ENCODE measurements around the gene TBC1D4. TPM values are rescaled to one million over a fixed set of nuclear protein-coding genes. Genes with fewer than 3 reads are reported as not detected.
A peak's percentile ranks its signal among the peaks of the same experiment; 100 is the strongest.

The TBC1D4 gene
- total RNA-seq, 4 donors from 2014 or later, result 49.9 to 279 (median 211) TPM

- peak; percentile 31 to 37 for ATAC-seq
- peaks cover 60 to 75% of the 10 kb centered on the region in 2 donors for H3K4me1 ChIP-seq
- in situ Hi-C loops (cut with MboI; ENCODE audit: low sequenced_read_pairs in 4 of 4), result no loop called here
Measured at GRCh38 chr13:75415694-75416093, 66.3 kb downstream of the TBC1D4 start.

GRCh38 chr13:75415171-75415570 lies 66.8 kb downstream of the TBC1D4 start:
- intact Hi-C loops (cut with DNase I; ENCODE audit: low total_unique reads) (loop anchor here (5.0 kb wide), 1 partner anchor 43 kb away; no protein-coding TSS in a partner anchor), in situ Hi-C loops (cut with MboI; ENCODE audit: low sequenced_read_pairs in 4 of 4) (no loop called here)
- no peak for TF ChIP-seq POLR2A (IDR thresholded peaks at IDR 0.05)
- Histone ChIP-seq H3K27me3 (no peaks in the 10 kb centered on the region), H3K36me3 (no peaks in the 10 kb centered on the region), H3K9me3 (no peaks in the 10 kb centered on the region), H3K4me3 (no peak overlapping the region), H3K27ac (peak overlapping the region; percentile 80 to 89 (median 87)), H3K4me1 (peaks cover 57 to 70% of the 10 kb centered on the region in 2 donors)
- DNase-seq (no peak), ATAC-seq (no peak)

More at GRCh38 chr13:75415694-75416093, 66.3 kb downstream of the TBC1D4 start:
- DNase-seq, result no peak
- H3K36me3 ChIP-seq, result no peaks in the 10 kb centered on the region
- no peaks in the 10 kb centered on the region for H3K27me3 ChIP-seq
- no peak for TF ChIP-seq CTCF (IDR thresholded peaks at IDR 0.05 in 4 of 5, conservative IDR thresholded peaks at IDR 0.05 in 1 of 5)
- TF ChIP-seq POLR2A (IDR thresholded peaks at IDR 0.05), result no peak
- no peaks in the 10 kb centered on the region for H3K9me3 ChIP-seq
- intact Hi-C loops (cut with DNase I; ENCODE audit: low total_unique reads), result loop anchor here (2.0 to 5.0 kb wide), 2 partner anchors 31 to 43 kb away; no protein-coding TSS in a partner anchor
- H3K27ac ChIP-seq, result peak overlapping the region; percentile 80 to 89 (median 87)
- no peak overlapping the region for H3K4me3 ChIP-seq

GRCh38 chr13:75414036-75414827 lies 67.7 kb downstream of the TBC1D4 start:
- no peak for TF ChIP-seq CTCF (IDR thresholded peaks at IDR 0.05 in 4 of 5, conservative IDR thresholded peaks at IDR 0.05 in 1 of 5)
- no peak for TF ChIP-seq POLR2A (IDR thresholded peaks at IDR 0.05)
- ATAC-seq (no peak), DNase-seq (no peak)
- Histone ChIP-seq H3K27ac (peak overlapping the region; percentile 80 to 89 (median 87)), H3K27me3 (no peaks in the 10 kb centered on the region), H3K9me3 (no peaks in the 10 kb centered on the region), H3K4me1 (peaks cover 48 to 69% of the 10 kb centered on the region in 2 donors), H3K36me3 (no peaks in the 10 kb centered on the region), H3K4me3 (no peak overlapping the region)
- intact Hi-C loops (cut with DNase I; ENCODE audit: low total_unique reads), result no loop called here
- in situ Hi-C loops (cut with MboI; ENCODE audit: low sequenced_read_pairs in 4 of 4), result no loop called here

- TF ChIP-seq POLR2A (IDR thresholded peaks at IDR 0.05) (no peak), CTCF (IDR thresholded peaks at IDR 0.05 in 4 of 5, conservative IDR thresholded peaks at IDR 0.05 in 1 of 5) (no peak)
- in situ Hi-C loops (cut with MboI; ENCODE audit: low sequenced_read_pairs in 4 of 4) (no loop called here), intact Hi-C loops (cut with DNase I; ENCODE audit: low total_unique reads) (no loop called here)
- DNase-seq, result no peak
- Histone ChIP-seq H3K4me3 (no peak overlapping the region), H3K4me1 (peaks cover 42 to 55% of the 10 kb centered on the region in 2 donors), H3K36me3 (no peaks in the 10 kb centered on the region), H3K27ac (peak overlapping the region; percentile 80 to 89 (median 87)), H3K9me3 (no peaks in the 10 kb centered on the region), H3K27me3 (no peaks in the 10 kb centered on the region)
- ATAC-seq, result no peak
Measured at GRCh38 chr13:75411924-75412537, 69.9 kb downstream of the TBC1D4 start.

GRCh38 chr13:75410207-75410606 lies 71.8 kb downstream of the TBC1D4 start:
- DNase-seq (peak; percentile 63 to 69), ATAC-seq (peak; percentile 94 to 95)
- Histone ChIP-seq H3K27ac (peak overlapping the region; percentile 80 to 89 (median 87)), H3K4me3 (peak overlapping the region; percentile 2 to 46 (median 34)), H3K4me1 (peaks cover 42 to 51% of the 10 kb centered on the region in 2 donors), H3K9me3 (no peaks in the 10 kb centered on the region), H3K36me3 (no peaks in the 10 kb centered on the region), H3K27me3 (no peaks in the 10 kb centered on the region)
- no peak for TF ChIP-seq CTCF (IDR thresholded peaks at IDR 0.05 in 4 of 5, conservative IDR thresholded peaks at IDR 0.05 in 1 of 5)
- TF ChIP-seq POLR2A (IDR thresholded peaks at IDR 0.05), result peak; percentile 71 to 82
- intact Hi-C loops (cut with DNase I; ENCODE audit: low total_unique reads), result no loop called here
- in situ Hi-C loops (cut with MboI; ENCODE audit: low sequenced_read_pairs in 4 of 4), result no loop called here
